Measurements from ENCODE around the gene TMA7B.

DNA sequence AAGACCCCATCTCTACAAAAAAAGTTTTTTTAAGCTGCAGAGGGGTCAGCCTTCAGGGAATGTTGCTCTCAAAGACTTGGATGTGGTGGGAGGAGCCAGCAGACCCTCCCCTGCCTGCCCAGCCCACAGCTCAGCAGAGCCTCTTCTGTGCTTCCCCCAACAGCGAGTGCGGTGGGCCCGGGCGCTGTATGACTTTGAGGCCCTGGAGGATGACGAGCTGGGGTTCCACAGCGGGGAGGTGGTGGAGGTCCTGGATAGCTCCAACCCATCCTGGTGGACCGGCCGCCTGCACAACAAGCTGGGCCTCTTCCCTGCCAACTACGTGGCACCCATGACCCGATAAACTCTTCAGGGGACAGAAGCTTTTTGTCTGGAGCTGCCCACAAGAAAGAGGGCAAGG is 10.5 kb downstream of the TMA7B start:
- TF ChIP-seq POLR2AphosphoS5 (IDR thresholded peaks at IDR 0.05; ENCODE audit: borderline replicate concordance, low read depth, low read length), result no peak
- TF ChIP-seq EZH2 (IDR thresholded peaks at IDR 0.05), result no peak
- no peak for TF ChIP-seq FOXP2 (optimal IDR thresholded peaks at IDR 0.05; ENCODE audit: control extremely low read depth, extremely low read length, insufficient read depth)

Data from SK-N-MC (cell line).